HPDE6-E6E7 (cell line): ENCODE measurements around the gene ZNF514.
"Not testable (repeated sequence)": the region's sequence is repeated elsewhere in the genome, so short reads cannot be mapped to it uniquely, and the experiment has no call there.

Experiments used
- DNase-seq: peaks from one replicate; pipeline ENCODE4 v3.0.0; 2011; ENCODE audit warnings: missing footprints; ENCODE audit errors: extremely low spot score

The ZNF514 gene

DNA sequence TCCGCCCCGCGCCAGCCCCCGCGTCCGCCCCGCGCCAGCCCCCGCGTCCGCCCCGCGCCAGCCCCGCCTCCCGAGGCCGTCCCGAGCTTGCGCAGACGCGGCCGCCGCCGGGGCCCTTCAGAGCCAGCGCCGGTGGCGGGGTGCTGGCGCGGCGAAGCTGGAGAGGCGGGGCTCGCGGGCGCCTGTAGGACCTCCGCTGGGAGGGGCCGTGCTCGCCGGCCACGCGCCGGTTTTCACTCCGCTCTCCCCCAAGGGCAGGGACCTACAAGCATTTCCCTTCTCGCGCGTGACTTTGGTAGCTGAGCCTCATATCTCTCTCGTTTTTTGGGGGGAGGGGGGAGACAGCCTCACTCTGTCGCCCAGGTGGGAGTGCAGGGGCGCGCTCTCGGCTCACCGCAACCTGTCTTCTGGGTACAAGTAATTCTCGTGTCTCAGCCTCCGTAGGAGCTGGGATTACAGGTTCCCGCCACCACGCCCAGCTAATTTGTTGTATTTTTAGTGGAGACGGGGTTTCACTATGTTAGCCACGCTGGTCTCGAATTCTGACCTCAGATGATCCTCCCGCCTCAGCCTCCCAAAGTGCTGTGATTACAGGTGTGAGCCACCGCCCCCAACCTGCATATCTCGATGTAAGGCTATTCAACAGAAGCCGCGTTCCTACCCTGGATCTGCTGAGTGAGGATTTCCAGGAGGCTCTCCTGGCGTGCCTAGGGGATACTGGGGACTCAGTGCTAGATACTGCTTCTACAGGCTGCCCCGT, at the start of gene ZNF514:
ZNF514 (minus strand) TSS at position 159 of the 760 bp plus-strand sequence. CDS start 6,595 bp downstream, outside the sequence.
- DNase-seq, result peak; percentile 63

DNA sequence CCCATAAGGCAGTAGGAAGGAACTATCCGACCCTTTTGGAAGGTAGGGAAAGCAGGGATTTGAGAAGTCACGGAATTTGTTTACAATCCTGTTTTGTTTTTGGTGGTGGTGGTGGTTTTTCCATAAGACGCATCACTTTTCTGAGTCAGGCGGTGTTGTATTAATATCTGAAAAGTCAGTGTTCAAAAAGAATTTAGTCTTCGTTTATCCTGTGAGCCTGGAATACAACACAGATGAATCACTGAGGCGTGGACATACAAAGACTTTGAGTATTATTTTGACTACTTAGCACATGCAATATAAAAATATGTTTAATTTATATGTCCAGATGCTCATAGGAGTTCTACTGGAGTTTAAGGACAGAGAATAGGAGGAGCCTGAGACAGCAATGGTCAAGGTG, 48.5 kb upstream of the ZNF514 start:
- DNase-seq, result peak; percentile 33

- DNase-seq, result peak; percentile 98
Measured at GRCh38 chr2:95207111-95207961, 47.7 kb upstream of the ZNF514 start, which contains the start of gene ZNF892. Gene ZNF892, plus strand, starts transcription at chr2:95207521. Its CDS starts 295 bp downstream, at chr2:95207816.

DNA sequence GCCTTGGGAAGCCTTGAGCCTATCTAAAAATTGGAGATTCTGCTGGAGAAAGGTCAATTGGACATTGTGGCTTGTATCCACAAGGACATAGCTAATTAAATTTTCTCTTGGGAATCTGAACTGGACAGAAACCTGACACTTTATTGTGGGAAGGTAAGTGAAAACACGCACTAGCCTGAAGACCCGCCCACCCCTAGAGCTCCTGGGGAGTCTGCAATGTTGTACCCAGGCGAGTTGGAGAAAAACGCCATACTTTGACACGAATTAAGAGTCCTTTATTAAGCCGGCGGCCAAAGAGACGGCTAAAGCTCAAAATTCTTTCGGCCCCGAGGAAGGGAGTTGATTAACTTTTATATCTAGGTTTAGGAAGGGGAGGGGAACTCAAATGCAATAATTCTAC, 46.4 kb upstream of the ZNF514 start:
- no peak for DNase-seq

- DNase-seq, result no peak
Measured at GRCh38 chr2:95204396-95204795, 44.7 kb upstream of the ZNF514 start.

DNA sequence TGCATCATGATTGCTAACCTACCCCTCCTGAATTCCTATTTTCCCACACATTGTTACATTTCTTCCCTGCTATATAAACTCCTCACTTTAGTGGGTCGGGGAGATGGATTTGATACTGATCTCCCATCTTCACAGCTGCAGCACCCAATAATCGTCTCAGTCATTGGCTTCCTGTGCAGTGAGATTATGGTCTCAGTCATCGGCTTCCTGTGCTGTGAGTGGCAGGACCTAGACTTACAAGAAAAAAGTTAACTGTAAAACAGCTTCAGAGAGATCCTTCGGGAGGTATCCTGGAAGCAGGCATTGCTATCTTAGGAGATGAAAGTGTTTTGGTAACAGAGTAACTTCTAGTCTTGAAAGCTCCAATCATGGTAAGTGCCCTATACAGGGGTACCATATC, 44.3 kb upstream of the ZNF514 start:
- DNase-seq, result no peak

GRCh38 chr2:95192956-95193355, 33.3 kb upstream of the ZNF514 start:
- DNase-seq, result not testable (repeated sequence)

- no peak for DNase-seq
Measured at GRCh38 chr2:95185973-95186372, 26.3 kb upstream of the ZNF514 start.

DNA sequence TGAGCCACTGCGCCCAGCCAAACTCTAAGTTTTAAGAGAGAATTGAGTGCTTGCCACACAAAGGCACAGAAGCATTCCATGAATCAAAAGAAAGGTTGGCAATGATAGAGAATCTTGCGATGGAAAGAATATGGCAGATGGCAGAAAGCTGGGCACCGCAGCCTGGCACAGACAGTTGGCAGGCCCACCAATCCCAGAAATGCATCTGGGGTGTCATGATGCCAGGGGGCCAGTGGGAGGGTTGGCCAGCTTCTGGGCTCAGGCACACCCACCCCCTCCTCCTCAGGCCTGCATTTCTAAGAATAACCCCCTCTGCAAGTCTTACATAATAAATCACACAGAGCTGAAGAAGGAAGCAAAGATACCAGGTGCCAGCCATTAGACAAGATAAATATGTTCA, 25.5 kb upstream of the ZNF514 start:
- DNase-seq, result no peak

DNA sequence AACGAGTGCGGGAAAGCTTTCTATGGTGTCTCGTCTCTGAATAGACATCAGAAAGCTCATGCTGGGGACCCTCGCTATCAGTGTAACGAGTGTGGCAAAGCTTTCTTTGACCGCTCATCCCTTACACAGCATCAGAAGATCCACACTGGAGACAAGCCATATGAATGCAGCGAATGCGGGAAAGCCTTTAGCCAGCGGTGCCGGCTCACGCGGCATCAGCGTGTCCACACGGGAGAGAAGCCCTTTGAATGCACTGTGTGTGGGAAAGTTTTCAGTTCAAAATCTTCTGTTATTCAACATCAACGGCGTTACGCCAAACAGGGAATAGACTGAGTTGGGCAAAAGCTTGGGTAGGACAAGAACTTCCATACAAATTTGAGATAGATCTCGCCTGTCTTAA, 22.1 kb upstream of the ZNF514 start:
- DNase-seq, result no peak

DNA sequence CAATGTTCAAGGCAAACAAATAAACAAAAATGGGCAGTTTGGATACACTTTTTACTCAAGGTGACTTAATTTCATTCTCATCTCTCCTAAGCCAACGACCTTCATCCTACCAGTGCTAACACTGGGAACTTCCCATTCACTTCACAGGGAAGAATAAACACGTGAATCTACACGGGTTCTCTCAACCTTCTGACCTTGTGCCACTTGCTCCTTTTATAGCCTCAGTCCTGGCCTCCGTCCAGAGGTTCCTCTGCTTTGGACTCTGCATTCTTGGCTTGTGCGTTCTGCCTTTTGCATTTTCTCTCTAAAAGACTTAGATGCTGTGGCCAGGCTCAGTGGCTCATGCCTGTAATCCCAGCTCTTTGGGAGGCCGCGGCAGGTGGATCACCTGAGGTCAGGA, 19.8 kb upstream of the ZNF514 start:
- no peak for DNase-seq

- DNase-seq, result no peak
Measured at GRCh38 chr2:95174031-95174542, 14.4 kb upstream of the ZNF514 start.

DNA sequence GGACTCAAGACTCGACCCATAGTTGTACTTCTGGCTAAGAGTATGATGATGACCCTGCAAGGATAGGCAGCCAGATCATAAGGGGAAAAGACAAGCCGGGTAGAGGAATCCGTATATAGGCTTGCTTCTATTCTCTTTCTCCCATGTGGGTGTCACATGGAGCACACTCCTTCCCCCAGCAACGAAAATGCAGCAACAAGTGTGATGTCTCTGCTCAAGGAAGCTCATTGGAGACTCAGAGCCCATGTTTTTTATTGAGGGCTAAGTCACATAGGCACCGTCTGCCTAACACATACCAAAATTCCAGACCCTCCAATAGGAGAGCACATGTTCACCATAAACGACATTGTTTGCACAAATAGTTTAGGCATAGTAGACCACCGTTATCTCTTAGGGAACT, 12.3 kb upstream of the ZNF514 start:
- no peak for DNase-seq

- no peak for DNase-seq
Measured at GRCh38 chr2:95166065-95166763, 6.6 kb upstream of the ZNF514 start.

GRCh38 chr2:95165371-95166064, 5.9 kb upstream of the ZNF514 start, which contains the start of gene ZNF2:
Gene ZNF2, plus strand, starts transcription at chr2:95165809. Its CDS starts 10,418 bp downstream, at chr2:95176227.
- DNase-seq, result peak; percentile 99

- peak; percentile 25 for DNase-seq
Measured at GRCh38 chr2:95165030-95165370, 5.4 kb upstream of the ZNF514 start.

DNA sequence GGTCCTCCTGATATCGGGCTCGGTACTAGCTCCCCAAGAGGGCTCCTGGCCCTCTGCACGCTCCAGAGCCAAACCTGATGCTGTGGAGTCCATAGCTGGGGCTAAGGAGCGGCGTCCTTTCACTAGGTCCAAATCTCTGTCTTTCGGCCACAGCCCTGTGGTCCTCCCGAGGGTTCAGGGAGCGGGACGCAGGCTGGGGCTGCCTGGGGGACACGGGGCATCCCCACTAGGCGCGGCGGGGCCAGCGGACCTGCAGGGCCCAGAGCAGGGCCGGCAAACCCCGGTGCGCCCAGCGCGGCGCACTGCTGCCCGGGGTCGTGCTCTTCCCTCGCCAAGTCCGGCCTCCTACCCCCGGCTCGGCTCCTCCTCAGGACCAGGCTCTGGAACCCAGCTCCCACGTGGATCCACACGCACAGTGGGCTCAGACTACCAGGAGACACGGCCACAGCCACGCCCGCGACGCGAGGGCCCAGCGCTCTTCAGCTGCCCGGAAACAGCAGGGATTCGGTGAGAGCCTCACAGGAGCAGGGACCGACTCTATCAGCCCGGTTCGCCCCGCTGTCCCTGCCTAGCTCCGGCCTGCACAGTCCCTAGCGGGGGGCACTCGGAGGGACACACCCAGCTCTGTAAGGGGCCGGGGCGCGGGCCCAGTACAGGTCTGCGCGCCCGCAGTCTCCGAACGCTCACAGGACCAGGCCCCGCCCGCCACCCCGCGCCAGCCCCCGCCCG, 593 bp downstream of the ZNF514 start:
- DNase-seq, result peak; percentile 21

- no peak for DNase-seq
Measured at GRCh38 chr2:95158441-95158840, 1.2 kb downstream of the ZNF514 start.

DNA sequence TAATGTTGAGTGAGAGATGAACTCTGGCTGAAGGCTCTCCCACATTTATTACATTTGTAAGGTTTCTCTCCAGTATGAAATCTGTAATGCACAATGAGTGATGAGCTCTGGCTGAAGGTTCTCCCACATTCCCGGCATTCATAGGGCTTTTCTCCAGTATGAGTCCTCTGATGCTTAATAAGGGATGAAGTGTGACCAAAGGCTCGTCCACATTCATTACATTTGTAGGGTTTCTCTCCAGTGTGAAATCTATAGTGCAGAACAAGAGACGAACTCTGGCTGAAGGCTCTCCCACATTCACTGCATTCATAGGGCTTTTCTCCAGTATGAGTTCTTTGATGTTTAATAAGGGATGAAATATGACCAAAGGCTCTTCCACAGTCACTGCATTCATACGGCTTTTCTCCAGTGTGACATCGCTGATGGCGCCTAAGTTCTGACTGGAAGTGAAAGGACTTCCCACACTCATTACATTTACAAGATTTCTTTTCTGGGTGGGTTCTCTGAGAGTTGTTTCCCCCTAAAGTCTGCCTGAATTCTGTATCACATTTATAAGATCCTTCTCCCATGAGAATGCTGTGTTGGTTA, 10.2 kb downstream of the ZNF514 start:
- DNase-seq, result no peak

- DNase-seq, result no peak
Measured at GRCh38 chr2:95143838-95144237, 15.8 kb downstream of the ZNF514 start.
